ENCODE results near the gene UBE2M.

UBE2M gene

GRCh38 chr19:58557221-58558065, 968 bp downstream of the UBE2M start:
- peak overlapping the region; percentile 58 for H3K4me3 ChIP-seq (ENCODE audit: low read depth, low read length)
- DNase-seq (ENCODE audit: low read depth): no peak

- DNase-seq (ENCODE audit: low read depth): no peak
- H3K4me3 ChIP-seq (ENCODE audit: low read depth, low read length): peak overlapping the region; percentile 58
These were observed 1.7 kb downstream of the UBE2M start for GRCh38 chr19:58556622-58557220.

GRCh38 chr19:58555920-58556621, 2.3 kb downstream of the UBE2M start:
- no peak for DNase-seq (ENCODE audit: low read depth)
- no peak overlapping the region for H3K4me3 ChIP-seq (ENCODE audit: low read depth, low read length)

GRCh38 chr19:58555369-58555885, 3.0 kb downstream of the UBE2M start:
- peak overlapping the region; percentile 78 for H3K4me3 ChIP-seq (ENCODE audit: low read depth, low read length)

GRCh38 chr19:58554494-58555368, 3.7 kb downstream of the UBE2M start, which contains the start of gene CHMP2A:
TSS of gene CHMP2A (minus strand) at chr19:58555105. CDS start at chr19:58554212, 893 bp downstream.
- H3K4me3 ChIP-seq (ENCODE audit: low read depth, low read length): peak within 1 kb of the TSS; percentile 78
- peak; percentile 88 for DNase-seq (ENCODE audit: low read depth)

More at GRCh38 chr19:58555369-58555885, 3.0 kb downstream of the UBE2M start:
- no peak for DNase-seq (ENCODE audit: low read depth)

- peak overlapping the region; percentile 78 for H3K4me3 ChIP-seq (ENCODE audit: low read depth, low read length)
- DNase-seq (ENCODE audit: low read depth): no peak
These were observed 4.5 kb downstream of the UBE2M start for GRCh38 chr19:58553799-58554493.

GRCh38 chr19:58552655-58553054, 5.8 kb downstream of the UBE2M start:
- H3K4me3 ChIP-seq (ENCODE audit: low read depth, low read length): no peak overlapping the region
- no peak for DNase-seq (ENCODE audit: low read depth)

- no peak overlapping the region for H3K4me3 ChIP-seq (ENCODE audit: low read depth, low read length)
- DNase-seq (ENCODE audit: low read depth): no peak
These were observed 6.6 kb downstream of the UBE2M start for GRCh38 chr19:58551577-58552471.

GRCh38 chr19:58551123-58551497, 7.3 kb downstream of the UBE2M start:
- H3K4me3 ChIP-seq (ENCODE audit: low read depth, low read length): no peak overlapping the region
- DNase-seq (ENCODE audit: low read depth): no peak

GRCh38 chr19:58550362-58551122, 7.9 kb downstream of the UBE2M start:
- H3K4me3 ChIP-seq (ENCODE audit: low read depth, low read length): no peak overlapping the region
- DNase-seq (ENCODE audit: low read depth): no peak

- DNase-seq (ENCODE audit: low read depth): no peak
- H3K4me3 ChIP-seq (ENCODE audit: low read depth, low read length): no peak overlapping the region
These were observed 8.6 kb downstream of the UBE2M start for GRCh38 chr19:58549664-58550361.

- H3K4me3 ChIP-seq (ENCODE audit: low read depth, low read length): no peak overlapping the region
These were observed 9.3 kb downstream of the UBE2M start for GRCh38 chr19:58548859-58549663.

GRCh38 chr19:58547323-58548312, 10.8 kb downstream of the UBE2M start:
- DNase-seq (ENCODE audit: low read depth): no peak
- no peak overlapping the region for H3K4me3 ChIP-seq (ENCODE audit: low read depth, low read length)

More at GRCh38 chr19:58548859-58549663, 9.3 kb downstream of the UBE2M start:
- no peak for DNase-seq (ENCODE audit: low read depth)

- peak overlapping the region; percentile 96 for H3K4me3 ChIP-seq (ENCODE audit: low read depth, low read length)
- no peak for DNase-seq (ENCODE audit: low read depth)
These were observed 12.3 kb downstream of the UBE2M start for GRCh38 chr19:58546019-58546530.
